ENCODE results near the gene PCBP3. TPM values are rescaled to one million over a fixed set of nuclear protein-coding genes. Genes with fewer than 3 reads are reported as not detected.
"Not testable (repeated sequence)": the region's sequence is repeated elsewhere in the genome, so short reads cannot be mapped to it uniquely, and the experiment has no call there.

The PCBP3 gene
- total RNA-seq, 1 experiment from 2014 or later, result not detected

DNA sequence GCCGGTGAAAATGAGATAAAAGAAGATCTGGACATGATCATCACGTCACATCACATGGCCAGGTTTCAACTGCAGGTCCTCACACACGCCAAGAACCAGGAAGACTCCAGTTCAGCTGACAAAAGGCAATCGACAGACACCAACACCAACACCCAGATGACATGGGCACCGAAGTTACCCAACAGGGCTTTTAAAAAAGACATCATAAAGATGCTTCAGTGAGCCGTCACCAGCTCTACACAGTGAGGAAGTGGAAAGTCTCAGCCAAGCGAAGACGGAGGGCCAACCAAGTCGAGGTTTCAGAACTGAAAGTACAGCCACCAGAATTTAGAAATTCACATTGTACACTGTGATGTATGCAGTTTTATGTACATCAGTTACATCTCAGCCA lies 183.8 kb downstream of the PCBP3 start:
- DNase-seq (ENCODE audit: low spot score), result no peak

GRCh38 chr21:45827881-45828579 lies 184.5 kb downstream of the PCBP3 start:
- DNase-seq (ENCODE audit: low spot score), result no peak

GRCh38 chr21:45828580-45829570 lies 185.3 kb downstream of the PCBP3 start:
- no peak for DNase-seq (ENCODE audit: low spot score)

DNA sequence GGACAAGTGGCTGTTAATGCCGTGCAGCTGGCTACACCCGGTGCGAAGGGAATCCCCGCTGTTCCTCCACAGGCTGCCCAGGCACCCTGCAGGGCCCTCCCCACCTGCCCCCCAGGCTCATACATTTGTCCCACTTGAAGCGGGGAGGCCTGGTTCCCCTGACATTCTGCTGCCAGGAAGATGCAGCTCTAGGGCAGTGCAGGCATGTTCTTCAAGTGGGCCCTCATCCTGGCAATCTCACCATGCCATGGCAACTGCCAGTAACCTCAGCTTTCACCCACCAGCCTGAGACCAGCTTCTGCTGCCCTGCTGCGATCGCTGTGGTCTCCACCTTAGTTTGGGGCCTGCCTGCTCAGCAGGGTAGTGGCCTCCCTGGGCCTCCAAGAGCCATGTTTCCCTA lies 186.1 kb downstream of the PCBP3 start:
- no peak for DNase-seq (ENCODE audit: low spot score)

GRCh38 chr21:45830221-45830640 lies 186.7 kb downstream of the PCBP3 start:
- DNase-seq (ENCODE audit: low spot score), result no peak

- DNase-seq (ENCODE audit: low spot score), result no peak
Observed at GRCh38 chr21:45830720-45831366, 187.3 kb downstream of the PCBP3 start.

DNA sequence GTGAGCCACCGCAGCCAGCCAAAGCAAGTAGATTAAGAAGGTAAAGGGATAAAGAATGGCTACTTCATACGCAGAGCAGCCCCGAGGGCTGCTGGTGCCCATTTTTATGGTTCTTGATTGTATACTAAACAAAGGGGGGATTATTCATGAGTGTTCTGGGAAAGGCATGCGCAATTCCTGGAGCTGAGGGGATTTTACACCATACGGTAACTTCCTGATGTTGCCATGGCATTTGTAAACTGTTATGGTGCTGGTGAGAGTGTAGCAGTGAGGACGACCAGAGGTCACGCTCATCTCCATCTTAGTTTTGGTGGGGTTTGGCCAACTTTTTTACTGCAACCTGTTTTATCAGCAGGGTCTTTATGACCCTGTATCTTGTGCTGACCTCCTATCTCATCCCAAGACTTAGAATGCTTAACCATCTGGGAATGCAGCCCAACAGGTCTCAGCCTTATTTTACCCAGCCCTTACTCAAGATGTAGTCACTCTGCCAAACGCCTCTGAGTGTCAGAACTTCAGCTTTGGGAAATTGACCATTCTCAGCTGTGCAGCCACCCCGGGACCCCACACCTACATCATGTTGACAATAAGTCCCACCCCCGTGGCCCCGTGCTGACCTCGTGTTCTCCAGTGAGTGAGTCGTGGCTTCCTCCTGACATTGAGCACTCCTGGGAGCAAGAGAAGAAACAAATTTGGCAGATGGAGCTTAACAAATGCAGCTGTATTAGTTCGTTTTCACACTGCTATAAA lies 188.6 kb downstream of the PCBP3 start:
- no peak for DNase-seq (ENCODE audit: low spot score)

GRCh38 chr21:45832741-45833235 lies 189.3 kb downstream of the PCBP3 start:
- not testable (repeated sequence) for DNase-seq (ENCODE audit: low spot score)

GRCh38 chr21:45833414-45833813 lies 189.9 kb downstream of the PCBP3 start:
- no peak for DNase-seq (ENCODE audit: low spot score)

DNA sequence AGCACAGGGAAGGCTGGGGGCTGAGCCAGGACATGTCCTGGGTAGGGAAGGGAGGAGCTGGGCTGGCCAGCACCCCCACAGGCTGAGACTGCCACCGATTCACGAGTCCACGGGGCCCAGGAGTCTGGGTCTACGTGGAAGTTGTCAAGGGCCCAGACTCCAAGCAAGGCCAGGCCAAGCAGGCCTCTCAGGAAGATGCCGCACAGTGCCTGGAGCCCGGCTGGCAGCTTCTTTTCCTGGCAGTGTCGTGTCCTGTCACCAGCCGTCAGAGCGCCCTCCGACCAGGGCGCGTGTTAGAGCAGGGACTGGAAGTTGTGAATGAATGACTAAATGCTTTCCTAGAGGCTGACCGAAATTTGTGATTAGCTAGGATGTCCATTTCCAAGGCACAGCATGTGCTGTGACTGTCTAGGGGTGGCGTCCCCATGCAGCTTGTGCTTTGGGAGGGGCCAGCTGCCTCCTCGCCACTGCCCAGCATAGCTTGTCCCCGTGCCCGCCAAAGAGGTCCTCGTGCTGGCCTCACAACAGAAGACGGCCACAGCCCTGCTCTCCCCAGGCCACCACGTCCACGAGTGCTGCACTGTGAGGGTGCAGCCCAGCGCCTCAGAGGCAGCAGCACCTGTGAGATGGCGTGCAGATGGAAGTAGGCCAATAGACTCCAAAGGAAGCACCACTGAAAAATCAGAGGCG lies 190.6 kb downstream of the PCBP3 start:
- DNase-seq (ENCODE audit: low spot score), result no peak

DNA sequence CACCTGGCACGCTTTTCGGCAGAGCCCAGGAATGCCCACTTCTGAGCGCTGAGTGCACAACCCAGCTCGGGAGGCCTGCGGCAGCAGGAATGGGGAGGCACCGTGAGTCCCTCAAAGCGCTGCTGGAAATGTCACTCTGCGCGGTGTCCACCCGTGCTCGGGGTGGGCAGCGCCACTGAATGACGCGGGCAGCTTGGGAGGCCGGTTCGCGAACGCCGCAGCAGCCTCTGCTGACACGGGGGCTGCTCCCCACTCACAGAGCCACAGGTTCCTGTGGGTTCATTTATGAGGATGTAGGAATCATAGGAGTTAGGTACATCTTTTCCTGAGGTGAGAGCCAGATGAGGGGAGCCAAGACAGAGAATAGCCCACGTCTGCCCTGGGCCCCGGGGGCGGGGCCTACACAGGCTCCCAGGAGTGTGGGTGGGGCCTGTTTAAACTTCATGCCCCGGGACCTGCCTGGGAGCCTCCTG lies 191.3 kb downstream of the PCBP3 start:
- DNase-seq (ENCODE audit: low spot score), result no peak

GRCh38 chr21:45835301-45836267 lies 192.1 kb downstream of the PCBP3 start:
- no peak for DNase-seq (ENCODE audit: low spot score)

DNA sequence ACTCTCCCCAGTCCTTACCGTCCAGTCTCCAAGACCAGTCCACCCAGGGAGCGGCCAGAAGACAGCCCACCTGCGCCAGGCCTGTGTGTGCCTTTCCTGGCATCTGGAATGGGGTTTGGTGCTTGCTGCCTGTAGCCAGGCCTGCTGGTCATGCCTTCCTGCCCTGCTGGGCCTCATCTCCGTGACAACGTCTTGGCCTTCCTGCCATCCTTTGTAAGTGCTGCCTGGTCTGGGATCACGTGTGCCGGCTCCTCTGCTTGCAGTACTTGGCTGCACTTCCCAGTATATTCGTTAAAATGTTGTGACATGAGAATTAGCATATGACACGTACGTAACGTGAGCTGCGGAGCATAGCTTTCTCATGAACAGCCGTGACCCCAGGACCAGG lies 192.7 kb downstream of the PCBP3 start:
- DNase-seq (ENCODE audit: low spot score), result no peak

DNA sequence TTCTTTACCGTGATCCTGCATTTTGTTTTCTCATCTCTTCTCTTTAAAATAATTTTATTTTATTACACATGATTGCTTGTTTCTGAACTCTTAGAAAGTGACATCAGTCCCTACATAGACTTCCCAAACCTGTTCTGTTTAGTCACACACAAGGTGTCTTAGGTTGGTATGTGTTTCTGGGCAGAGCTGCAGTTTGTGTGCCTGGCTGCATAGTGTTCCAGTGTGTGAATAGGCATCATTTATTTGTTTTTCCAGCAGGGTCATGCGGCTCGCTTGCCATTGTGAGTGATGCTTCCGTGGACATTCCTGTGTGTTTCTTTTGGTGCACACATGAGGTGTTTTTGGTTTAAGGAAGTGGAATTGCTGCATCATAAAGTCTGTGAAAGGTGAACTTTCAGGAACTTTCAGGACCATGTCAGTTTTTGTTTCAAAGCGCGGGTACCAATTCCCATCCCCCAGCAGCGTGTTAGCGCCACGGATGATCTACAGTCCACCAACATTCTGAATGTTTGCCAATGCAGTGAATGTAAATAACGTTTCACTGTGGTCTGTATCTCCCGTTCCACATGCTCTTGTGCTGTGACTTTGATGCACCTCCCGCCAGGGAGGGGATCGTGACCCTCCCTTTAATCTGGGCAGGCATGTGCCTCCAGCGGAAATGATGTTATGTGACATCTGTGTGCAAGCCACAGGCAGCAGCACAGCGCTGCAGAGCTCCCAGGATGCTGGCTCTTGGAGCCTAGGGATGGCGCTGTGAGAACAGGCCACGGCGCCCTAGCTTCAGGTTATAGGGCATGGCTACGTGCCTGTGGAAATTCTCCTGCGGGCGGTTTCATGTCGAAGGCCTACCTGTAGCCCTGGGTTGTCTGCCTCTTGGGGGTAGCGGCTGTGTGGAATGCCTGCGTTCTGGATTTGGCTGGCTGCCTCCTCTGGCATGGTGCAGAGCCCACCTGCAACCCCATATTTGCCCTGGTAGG lies 193.5 kb downstream of the PCBP3 start:
- no peak for DNase-seq (ENCODE audit: low spot score)

DNA sequence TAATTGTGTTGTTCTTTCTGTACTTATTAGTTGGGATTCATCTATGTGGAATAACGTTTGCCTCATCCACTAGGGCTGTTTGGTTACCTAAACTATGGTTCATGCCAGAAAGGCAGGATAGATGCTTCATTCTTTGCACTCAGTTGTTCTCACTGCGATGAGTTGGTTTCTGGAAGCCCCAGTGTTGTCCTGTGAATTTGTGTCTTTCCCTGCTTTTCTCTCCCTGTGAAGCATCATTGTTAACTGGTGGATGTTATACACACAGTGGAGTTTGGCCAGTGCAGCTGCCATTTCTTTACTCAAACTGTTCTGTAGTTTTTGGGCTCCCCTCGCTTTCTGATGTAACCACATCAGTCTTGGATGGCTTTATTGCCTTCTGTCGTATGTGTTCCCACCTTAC lies 194.4 kb downstream of the PCBP3 start:
- DNase-seq (ENCODE audit: low spot score), result no peak

DNA sequence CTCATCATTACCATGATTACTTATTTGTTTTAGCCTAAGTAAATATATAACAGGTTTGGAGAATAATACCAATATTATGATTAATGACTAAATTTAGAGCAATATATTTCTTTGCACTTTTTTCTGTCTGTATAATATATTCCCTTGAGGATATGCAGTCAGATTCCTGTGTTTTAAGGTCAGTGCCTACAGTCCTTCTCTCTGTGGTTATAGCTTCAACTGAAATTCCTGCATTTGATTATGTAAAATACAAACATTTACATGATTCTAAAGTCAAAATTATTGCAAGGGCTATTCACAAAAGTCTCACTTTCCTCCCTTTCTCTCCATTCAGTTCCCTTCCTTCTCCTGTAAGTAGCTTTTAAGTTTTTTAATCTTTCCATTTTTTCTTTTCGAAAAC lies 195.1 kb downstream of the PCBP3 start:
- no peak for DNase-seq (ENCODE audit: low spot score)

DNA sequence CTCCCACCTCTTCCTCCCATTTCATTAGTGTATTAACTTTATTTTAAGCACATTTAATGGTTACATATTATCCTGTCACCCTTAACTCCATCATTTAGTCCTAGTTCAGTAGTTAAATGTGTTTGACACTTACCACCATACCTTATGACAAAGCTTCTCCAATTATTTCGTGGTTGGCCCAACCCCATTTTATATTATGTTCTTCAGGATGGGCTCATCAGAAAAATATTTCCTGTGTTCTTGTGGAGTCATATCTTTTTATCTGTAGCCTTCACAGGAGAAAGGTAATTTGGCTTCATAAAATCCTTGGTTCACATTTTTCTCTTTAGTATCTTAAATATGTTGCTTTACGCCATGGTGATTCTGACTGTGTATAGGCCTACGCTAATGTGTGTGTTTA lies 195.7 kb downstream of the PCBP3 start:
- DNase-seq (ENCODE audit: low spot score), result no peak

- DNase-seq (ENCODE audit: low spot score), result no peak
Observed at GRCh38 chr21:45841033-45841432, 197.5 kb downstream of the PCBP3 start.
